Measurements from ENCODE around the gene ARID1B. TPM values are rescaled to one million over a fixed set of nuclear protein-coding genes. Genes with fewer than 3 reads are reported as not detected.

The ARID1B gene
- total RNA-seq, 1 experiment from 2014 or later = 60.3 TPM

DNA sequence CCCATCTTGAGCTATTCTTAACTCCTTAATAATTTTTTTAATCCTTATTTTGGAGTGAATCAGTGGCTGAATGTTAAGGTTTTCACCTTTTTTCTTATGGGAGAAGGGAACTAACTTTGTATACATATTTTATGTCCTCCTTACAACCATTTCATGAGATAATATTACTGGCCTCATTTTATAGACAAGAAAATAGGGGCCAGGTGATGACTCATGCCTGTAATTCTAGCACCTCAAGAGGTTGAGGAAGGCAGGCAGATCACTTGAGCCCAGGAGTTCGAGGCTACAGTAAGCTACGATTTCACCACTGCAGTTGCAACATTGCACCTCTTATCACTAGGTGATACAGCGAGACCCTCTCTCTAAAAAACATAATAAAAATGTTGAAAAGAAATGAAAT is 417.5 kb downstream of the ARID1B start:
- TF ChIP-seq NR2C2 (CRISPR knock-in tag; IDR thresholded peaks at IDR 0.05) = no peak
- no peak for TF ChIP-seq ZNF121 (CRISPR knock-in tag; IDR thresholded peaks at IDR 0.05)
- TF ChIP-seq, protein P1, sequence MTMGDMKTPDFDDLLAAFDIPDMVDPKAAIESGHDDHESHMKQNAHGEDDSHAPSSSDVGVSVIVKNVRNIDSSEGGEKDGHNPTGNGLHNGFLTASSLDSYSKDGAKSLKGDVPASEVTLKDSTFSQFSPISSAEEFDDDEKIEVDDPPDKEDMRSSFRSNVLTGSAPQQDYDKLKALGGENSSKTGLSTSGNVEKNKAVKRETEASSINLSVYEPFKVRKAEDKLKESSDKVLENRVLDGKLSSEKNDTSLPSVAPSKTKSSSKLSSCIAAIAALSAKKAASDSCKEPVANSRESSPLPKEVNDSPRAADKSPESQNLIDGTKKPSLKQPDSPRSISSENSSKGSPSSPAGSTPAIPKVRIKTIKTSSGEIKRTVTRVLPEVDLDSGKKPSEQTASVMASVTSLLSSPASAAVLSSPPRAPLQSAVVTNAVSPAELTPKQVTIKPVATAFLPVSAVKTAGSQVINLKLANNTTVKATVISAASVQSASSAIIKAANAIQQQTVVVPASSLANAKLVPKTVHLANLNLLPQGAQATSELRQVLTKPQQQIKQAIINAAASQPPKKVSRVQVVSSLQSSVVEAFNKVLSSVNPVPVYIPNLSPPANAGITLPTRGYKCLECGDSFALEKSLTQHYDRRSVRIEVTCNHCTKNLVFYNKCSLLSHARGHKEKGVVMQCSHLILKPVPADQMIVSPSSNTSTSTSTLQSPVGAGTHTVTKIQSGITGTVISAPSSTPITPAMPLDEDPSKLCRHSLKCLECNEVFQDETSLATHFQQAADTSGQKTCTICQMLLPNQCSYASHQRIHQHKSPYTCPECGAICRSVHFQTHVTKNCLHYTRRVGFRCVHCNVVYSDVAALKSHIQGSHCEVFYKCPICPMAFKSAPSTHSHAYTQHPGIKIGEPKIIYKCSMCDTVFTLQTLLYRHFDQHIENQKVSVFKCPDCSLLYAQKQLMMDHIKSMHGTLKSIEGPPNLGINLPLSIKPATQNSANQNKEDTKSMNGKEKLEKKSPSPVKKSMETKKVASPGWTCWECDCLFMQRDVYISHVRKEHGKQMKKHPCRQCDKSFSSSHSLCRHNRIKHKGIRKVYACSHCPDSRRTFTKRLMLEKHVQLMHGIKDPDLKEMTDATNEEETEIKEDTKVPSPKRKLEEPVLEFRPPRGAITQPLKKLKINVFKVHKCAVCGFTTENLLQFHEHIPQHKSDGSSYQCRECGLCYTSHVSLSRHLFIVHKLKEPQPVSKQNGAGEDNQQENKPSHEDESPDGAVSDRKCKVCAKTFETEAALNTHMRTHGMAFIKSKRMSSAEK (CRISPR knock-in tag; IDR thresholded peaks at IDR 0.05; ENCODE audit: borderline replicate concordance) = no peak
- no peak for TF ChIP-seq ELF4 (CRISPR knock-in tag; IDR thresholded peaks at IDR 0.05; ENCODE audit: low read depth)
- no peak for TF ChIP-seq FOXJ3 (CRISPR knock-in tag; IDR thresholded peaks at IDR 0.05; ENCODE audit: borderline replicate concordance)
- TF ChIP-seq, protein P2, sequence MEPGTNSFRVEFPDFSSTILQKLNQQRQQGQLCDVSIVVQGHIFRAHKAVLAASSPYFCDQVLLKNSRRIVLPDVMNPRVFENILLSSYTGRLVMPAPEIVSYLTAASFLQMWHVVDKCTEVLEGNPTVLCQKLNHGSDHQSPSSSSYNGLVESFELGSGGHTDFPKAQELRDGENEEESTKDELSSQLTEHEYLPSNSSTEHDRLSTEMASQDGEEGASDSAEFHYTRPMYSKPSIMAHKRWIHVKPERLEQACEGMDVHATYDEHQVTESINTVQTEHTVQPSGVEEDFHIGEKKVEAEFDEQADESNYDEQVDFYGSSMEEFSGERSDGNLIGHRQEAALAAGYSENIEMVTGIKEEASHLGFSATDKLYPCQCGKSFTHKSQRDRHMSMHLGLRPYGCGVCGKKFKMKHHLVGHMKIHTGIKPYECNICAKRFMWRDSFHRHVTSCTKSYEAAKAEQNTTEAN (CRISPR knock-in tag; IDR thresholded peaks at IDR 0.05) = no peak
- TF ChIP-seq, protein P3, sequence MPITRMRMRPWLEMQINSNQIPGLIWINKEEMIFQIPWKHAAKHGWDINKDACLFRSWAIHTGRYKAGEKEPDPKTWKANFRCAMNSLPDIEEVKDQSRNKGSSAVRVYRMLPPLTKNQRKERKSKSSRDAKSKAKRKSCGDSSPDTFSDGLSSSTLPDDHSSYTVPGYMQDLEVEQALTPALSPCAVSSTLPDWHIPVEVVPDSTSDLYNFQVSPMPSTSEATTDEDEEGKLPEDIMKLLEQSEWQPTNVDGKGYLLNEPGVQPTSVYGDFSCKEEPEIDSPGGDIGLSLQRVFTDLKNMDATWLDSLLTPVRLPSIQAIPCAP (CRISPR knock-in tag; IDR thresholded peaks at IDR 0.05) = no peak
- TF ChIP-seq ETV6 (CRISPR knock-in tag; IDR thresholded peaks at IDR 0.05) = no peak
- no peak for TF ChIP-seq ZNF416 (CRISPR knock-in tag; IDR thresholded peaks at IDR 0.05)
- POLR2A ChIA-PET = no interaction called here
- no peak for ATAC-seq
- H3K4me1 Mint-ChIP-seq = peaks cover 9% of the 10 kb centered on the region
- H3K27ac Mint-ChIP-seq = no peak overlapping the region
- H3K9me3 Mint-ChIP-seq = no peaks in the 10 kb centered on the region
- no peaks in the 10 kb centered on the region for H3K27me3 Mint-ChIP-seq (ENCODE audit: low read depth)
- CTCF ChIA-PET = interaction anchor here (1.0 to 1.3 kb wide), 3 partner anchors 10 to 81 kb away, joined by 3 to 6 read pairs (median 3); no protein-coding TSS in a partner anchor
- H3K4me3 Mint-ChIP-seq = no peak overlapping the region
- DNase-seq (ENCODE audit: low spot score) = no peak
- peaks cover 38% of the 10 kb centered on the region for H3K36me3 Mint-ChIP-seq

DNA sequence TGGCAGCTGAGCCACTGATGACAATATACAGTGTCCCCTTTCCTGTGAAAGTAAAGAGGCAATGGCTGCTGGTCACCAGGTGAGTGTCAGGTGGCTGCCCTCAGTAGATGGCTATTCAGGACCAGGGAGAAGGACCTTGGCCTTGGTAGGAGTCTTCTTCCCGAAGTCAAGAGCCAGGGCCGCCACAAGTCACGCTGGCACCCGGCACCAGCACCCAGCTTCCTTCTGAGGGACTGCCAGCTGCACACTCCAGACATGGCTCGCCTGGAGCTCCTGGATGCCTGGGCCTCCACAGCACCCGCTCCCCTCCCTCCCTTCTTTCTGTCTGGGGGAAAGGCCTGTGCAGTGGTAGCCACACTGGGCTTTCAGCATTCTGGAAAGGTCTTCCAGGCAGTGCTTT is 419.2 kb downstream of the ARID1B start:
- Mint-ChIP-seq H3K27ac (no peak overlapping the region), H3K9me3 (no peaks in the 10 kb centered on the region), H3K4me3 (no peak overlapping the region), H3K27me3 (ENCODE audit: low read depth) (no peaks in the 10 kb centered on the region), H3K36me3 (peaks cover 32% of the 10 kb centered on the region), H3K4me1 (peaks cover 9% of the 10 kb centered on the region)
- no peak for ATAC-seq
- ChIA-PET CTCF (no interaction called here), POLR2A (no interaction called here)
- no peak for TF ChIP-seq ETV6 (CRISPR knock-in tag; IDR thresholded peaks at IDR 0.05)
- TF ChIP-seq, protein P4, sequence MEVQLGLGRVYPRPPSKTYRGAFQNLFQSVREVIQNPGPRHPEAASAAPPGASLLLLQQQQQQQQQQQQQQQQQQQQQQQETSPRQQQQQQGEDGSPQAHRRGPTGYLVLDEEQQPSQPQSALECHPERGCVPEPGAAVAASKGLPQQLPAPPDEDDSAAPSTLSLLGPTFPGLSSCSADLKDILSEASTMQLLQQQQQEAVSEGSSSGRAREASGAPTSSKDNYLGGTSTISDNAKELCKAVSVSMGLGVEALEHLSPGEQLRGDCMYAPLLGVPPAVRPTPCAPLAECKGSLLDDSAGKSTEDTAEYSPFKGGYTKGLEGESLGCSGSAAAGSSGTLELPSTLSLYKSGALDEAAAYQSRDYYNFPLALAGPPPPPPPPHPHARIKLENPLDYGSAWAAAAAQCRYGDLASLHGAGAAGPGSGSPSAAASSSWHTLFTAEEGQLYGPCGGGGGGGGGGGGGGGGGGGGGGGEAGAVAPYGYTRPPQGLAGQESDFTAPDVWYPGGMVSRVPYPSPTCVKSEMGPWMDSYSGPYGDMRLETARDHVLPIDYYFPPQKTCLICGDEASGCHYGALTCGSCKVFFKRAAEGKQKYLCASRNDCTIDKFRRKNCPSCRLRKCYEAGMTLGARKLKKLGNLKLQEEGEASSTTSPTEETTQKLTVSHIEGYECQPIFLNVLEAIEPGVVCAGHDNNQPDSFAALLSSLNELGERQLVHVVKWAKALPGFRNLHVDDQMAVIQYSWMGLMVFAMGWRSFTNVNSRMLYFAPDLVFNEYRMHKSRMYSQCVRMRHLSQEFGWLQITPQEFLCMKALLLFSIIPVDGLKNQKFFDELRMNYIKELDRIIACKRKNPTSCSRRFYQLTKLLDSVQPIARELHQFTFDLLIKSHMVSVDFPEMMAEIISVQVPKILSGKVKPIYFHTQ (CRISPR knock-in tag; IDR thresholded peaks at IDR 0.05) = no peak
- TF ChIP-seq, protein P5, sequence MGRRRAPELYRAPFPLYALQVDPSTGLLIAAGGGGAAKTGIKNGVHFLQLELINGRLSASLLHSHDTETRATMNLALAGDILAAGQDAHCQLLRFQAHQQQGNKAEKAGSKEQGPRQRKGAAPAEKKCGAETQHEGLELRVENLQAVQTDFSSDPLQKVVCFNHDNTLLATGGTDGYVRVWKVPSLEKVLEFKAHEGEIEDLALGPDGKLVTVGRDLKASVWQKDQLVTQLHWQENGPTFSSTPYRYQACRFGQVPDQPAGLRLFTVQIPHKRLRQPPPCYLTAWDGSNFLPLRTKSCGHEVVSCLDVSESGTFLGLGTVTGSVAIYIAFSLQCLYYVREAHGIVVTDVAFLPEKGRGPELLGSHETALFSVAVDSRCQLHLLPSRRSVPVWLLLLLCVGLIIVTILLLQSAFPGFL (CRISPR knock-in tag; IDR thresholded peaks at IDR 0.05; ENCODE audit: borderline replicate concordance) = no peak
- no peak for TF ChIP-seq ZNF317 (CRISPR knock-in tag; IDR thresholded peaks at IDR 0.05; ENCODE audit: borderline replicate concordance, low read depth)
- TF ChIP-seq, protein P6, sequence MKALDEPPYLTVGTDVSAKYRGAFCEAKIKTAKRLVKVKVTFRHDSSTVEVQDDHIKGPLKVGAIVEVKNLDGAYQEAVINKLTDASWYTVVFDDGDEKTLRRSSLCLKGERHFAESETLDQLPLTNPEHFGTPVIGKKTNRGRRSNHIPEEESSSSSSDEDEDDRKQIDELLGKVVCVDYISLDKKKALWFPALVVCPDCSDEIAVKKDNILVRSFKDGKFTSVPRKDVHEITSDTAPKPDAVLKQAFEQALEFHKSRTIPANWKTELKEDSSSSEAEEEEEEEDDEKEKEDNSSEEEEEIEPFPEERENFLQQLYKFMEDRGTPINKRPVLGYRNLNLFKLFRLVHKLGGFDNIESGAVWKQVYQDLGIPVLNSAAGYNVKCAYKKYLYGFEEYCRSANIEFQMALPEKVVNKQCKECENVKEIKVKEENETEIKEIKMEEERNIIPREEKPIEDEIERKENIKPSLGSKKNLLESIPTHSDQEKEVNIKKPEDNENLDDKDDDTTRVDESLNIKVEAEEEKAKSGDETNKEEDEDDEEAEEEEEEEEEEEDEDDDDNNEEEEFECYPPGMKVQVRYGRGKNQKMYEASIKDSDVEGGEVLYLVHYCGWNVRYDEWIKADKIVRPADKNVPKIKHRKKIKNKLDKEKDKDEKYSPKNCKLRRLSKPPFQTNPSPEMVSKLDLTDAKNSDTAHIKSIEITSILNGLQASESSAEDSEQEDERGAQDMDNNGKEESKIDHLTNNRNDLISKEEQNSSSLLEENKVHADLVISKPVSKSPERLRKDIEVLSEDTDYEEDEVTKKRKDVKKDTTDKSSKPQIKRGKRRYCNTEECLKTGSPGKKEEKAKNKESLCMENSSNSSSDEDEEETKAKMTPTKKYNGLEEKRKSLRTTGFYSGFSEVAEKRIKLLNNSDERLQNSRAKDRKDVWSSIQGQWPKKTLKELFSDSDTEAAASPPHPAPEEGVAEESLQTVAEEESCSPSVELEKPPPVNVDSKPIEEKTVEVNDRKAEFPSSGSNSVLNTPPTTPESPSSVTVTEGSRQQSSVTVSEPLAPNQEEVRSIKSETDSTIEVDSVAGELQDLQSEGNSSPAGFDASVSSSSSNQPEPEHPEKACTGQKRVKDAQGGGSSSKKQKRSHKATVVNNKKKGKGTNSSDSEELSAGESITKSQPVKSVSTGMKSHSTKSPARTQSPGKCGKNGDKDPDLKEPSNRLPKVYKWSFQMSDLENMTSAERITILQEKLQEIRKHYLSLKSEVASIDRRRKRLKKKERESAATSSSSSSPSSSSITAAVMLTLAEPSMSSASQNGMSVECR (CRISPR knock-in tag; IDR thresholded peaks at IDR 0.05; ENCODE audit: borderline replicate concordance) = no peak
- TF ChIP-seq, protein P7, sequence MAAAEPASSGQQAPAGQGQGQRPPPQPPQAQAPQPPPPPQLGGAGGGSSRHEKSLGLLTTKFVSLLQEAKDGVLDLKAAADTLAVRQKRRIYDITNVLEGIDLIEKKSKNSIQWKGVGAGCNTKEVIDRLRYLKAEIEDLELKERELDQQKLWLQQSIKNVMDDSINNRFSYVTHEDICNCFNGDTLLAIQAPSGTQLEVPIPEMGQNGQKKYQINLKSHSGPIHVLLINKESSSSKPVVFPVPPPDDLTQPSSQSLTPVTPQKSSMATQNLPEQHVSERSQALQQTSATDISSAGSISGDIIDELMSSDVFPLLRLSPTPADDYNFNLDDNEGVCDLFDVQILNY (CRISPR knock-in tag; IDR thresholded peaks at IDR 0.05) = no peak
- no peak for DNase-seq (ENCODE audit: low spot score)
